HG03442 (cell line): ENCODE measurements around the gene GRID2.
A peak's percentile ranks its signal among the peaks of the same experiment; 100 is the strongest.

Source experiments
- ATAC-seq: cut with Tn5 transposase; IDR thresholded peaks from one replicate; pipeline ENCODE4 v1.9.1; 2021; ENCODE audit warnings: mild to moderate bottlenecking, moderate library complexity; ENCODE audit not compliant: unreplicated experiment

Gene GRID2

DNA sequence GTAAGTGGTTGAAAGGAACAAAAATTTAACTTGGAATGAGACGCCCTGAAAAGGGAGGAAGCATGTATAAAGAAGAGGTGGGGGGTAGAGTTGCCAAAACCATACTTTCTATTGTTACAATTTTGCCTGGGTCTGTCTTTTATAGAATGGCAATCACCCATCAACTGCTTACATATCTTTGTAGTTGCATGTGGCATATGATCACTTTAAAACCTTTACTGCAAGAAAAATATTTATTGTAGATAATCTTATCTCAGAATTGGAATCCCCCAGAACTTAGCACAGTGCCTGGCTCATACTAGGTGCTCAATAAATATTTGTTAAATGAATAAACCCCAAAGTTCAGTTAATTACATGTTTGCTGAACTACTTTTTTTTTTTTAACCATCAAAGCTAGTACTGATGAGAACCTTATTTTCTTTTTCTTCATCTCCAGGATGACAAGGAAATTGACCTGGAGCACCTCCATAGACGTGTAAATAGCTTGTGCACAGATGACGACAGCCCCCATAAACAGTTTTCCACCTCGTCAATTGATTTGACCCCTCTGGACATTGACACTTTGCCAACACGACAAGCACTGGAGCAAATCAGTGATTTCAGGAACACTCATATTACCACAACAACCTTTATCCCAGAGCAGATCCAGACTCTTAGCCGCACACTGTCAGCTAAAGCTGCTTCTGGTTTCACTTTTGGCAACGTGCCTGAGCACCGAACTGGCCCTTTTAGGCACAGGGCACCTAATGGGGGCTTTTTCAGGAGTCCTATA, 1468.1 kb downstream of the GRID2 start:
- no peak for ATAC-seq

DNA sequence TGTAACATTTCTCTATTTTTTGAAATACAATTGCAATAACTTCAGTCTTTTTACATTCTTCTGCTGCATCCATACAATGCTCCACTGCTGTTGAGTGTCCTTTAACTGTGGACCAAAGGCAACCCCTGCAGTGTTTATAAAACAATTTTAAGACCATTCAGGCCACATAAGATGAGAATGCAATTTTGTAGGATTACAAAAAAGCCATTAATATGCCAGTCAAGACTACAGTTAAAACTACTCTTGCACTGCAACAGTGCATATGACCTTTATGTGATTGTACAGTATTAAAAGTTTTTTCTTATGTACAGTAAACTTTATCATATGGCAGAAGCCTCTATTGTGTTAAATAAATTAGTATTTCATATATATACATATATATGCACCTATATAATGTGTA, 1469.1 kb downstream of the GRID2 start:
- no peak for ATAC-seq

DNA sequence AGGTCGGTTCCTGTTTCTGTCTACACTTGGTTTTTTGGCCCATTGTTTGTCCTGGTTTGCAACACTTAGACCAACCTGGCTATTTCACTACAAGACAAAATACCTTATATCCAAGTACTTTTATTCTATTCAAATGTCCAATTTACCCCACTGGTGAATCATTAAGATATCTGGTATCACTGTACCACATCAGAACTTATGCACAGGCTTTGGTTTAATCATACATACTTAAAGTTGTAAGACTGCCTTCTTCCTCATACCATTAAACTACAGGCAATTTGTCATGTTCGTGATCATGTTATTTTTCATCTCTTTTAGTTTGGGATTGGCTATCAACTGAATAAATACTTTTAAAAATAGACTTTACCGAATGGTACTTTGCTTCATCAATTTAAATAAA, 1471.8 kb downstream of the GRID2 start:
- ATAC-seq: no peak

DNA sequence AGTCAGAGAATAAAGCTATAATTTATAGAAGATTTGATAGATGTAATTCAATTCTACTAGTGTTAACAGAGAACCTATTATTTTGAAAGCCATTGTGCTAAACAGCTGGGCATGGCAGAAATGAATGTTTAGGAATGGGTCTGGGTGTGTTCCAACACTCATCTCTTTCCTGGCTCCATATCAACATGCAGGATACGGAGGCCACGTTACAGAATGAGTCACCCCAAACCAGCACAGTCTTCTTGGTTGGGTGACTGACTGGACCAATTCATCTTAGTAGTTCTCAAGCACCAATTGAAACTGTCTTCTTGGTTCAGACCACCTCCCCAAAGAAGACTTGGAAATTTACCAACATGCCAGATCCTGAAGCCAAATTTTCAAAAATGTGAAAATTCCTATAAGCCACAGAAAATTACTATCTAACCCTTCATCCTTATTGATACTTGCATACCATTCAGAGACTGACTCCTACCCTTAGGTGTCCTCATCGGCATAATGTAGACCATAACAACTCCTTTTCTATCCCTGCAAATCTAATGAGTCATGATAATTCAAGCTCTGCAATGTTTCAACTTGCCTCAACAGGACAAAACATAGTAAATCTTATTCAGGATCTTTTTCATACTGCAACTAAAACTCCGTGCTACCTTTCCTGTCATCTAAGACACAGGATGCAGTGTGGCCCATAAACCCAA, 1472.8 kb downstream of the GRID2 start:
- ATAC-seq: no peak

DNA sequence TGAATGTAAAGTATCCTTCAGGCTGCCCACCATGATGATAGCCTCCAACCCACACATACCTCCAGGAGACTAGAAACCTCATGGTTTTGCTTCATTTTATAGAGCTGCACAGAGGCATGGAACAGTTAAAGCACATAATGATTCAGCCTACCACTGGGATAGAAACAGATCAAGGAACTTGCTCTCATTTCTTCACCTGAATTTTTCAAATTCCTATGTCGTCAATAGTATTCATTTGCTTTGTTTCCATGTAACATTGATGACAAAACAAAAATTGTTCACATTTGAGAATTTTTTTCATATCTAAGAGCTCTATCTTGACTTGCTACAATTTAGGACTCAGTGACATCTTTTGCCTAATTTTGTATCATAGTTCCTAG, 1473.3 kb downstream of the GRID2 start:
- no peak for ATAC-seq

DNA sequence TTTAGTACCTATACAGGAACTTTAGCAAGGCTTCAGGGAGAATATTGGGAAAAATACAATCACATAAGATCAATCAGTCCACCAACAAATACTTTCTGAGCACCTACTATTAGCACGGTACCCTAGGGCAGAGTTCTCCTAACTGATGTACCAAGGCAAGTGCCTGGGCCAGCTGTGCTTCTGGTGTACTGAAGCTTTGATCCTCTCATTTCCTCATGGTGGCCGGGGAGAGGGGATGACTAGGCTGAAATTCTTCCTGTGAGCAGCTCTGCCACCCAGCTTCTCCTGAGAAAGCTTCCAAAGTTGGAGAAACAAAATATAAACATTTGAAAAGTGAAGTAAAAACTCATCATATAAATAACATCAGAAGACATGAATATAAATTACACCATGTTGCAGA, 1475.5 kb downstream of the GRID2 start:
- no peak for ATAC-seq

DNA sequence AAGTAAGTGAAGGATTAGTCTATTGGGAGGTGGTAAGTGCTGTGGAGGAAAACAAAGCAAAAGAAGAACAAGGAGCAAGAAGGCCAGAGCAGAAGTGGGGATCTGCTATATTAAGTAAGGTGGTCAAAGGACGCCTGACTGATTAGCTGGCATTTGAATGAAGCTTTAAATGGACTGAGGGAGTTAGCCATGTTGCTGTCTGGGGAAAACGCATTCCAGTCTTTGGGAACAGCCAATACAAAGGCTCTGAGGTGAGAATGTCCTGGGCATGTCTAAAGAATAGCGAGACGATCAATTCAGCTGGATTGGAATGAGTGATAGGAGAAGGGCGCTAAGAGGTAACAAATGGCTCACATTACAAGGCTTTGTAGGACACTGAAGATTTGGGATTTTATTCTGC, 1476.3 kb downstream of the GRID2 start:
- no peak for ATAC-seq

DNA sequence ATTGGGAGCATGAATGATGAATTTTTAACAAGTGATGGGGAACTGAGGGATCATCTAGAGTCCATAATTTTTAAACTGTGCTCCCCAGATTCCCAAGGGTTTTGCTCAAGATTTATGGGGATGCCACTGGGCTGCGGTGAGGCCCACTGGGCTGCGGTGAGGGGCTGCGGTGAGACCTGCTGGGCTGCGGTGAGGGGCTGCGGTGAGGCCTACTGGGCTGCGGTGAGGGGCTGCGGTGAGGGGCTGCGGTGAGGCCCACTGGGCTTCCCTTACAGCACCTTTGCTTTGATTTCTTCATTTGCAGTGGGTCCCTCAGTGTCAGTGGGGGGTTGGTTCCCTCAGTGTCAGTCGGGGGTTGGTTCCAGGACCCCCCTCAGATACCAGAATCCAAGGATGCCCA, 1477.4 kb downstream of the GRID2 start:
- no peak for ATAC-seq

DNA sequence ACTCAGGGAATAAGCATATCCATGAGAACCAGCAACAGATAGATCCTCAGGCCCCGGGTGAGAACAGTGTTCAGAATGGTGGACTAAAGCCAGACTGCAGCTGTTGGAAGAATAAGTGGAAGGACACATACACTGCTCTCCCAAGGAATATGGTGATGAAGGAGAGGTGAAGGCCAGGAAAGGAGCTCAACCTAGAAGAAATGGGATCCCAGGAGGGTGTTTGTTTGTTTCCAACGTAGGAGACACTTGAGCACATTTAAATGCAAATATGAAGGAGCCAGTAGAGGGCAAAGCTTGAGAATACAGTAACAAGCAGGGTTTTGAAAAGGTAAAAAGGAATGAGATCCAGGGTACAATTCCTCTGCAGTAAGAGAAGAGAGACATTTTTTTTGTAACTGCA, 1482.4 kb downstream of the GRID2 start:
- no peak for ATAC-seq

DNA sequence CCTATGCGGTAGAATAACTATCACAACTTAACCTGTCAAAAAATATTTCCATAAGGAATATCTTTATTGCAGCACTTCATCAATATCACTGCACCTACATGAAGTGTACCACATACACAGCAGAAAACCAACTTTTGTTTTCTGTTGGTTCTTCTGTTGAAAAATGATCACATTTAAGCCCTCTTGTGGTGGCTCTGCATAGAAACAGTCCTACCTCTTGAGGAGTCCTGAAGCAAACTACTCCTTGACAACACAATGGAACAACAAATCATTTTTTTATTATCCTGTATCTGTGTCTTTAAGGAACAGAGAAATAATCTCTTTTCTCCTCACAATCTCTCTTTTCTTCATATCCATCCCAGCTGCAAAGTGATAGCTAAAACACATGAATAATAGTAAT, 1484.9 kb downstream of the GRID2 start:
- no peak for ATAC-seq

DNA sequence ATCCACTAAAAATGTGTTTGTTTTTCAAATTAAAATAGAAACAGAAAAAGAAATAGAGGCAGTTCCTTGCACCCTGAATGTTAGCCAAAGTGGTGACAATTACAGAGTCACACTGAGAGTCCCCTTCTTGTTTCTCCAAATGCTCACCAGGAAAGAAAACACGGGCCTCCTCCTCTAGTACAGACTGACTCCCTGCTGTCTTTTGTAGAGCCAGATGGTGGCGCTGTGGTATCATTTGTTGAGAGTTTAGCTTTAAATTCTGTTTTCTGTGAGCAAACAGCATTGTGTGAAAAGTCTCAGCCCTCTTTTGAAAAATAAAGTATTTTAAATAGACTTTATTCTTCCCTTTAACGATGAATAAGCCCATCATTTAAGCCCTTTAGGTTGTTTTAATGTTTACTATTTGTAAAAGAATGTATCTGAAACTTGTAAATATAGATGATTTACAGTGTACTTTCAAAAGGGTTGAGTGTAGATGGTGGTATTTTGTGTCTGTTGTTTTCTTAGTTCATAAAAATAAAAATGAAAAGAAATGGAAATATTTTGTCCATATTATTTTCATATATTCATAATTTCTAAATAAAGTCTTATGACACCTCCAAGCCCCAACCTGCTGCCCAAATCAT, 1487.9 kb downstream of the GRID2 start:
- ATAC-seq: peak; percentile 68

DNA sequence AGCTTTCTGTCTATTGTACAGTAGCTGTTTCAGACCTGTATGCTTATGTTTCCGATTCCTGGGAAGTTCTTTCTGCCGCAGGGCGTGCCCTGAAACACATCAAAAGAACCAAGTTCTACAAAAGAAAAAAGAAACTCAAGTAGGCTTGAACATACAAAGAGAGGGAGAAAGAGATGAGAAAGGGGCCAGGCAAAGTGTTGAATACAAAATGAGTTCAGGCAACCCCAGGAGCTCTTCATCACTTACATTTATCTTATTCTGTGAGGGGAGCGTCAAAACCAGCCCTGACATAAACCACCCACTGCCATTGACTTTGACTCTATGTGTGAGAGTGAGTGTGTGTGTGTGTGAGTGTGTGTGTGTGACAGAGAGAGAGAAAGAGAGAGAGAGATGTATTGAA, 1498.3 kb downstream of the GRID2 start:
- no peak for ATAC-seq

DNA sequence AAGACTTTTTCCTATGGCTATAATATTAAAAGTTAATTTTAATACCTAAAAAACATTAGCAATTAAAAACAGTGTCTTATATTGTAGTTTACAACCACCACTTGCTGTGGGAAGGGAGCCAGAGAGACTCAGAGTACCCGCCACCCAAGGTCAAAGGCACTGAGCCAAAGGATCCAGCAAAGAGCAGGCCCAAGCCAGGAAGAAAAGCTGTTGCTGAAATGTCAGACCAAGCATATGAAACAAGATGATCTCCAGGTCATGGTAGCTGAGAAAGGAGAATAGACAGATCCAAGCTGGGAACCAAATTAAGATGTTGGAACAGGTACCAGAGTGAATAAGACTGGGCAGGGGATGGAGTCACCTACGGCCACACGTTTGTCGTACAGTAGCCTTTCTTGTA, 1506.0 kb downstream of the GRID2 start:
- no peak for ATAC-seq

DNA sequence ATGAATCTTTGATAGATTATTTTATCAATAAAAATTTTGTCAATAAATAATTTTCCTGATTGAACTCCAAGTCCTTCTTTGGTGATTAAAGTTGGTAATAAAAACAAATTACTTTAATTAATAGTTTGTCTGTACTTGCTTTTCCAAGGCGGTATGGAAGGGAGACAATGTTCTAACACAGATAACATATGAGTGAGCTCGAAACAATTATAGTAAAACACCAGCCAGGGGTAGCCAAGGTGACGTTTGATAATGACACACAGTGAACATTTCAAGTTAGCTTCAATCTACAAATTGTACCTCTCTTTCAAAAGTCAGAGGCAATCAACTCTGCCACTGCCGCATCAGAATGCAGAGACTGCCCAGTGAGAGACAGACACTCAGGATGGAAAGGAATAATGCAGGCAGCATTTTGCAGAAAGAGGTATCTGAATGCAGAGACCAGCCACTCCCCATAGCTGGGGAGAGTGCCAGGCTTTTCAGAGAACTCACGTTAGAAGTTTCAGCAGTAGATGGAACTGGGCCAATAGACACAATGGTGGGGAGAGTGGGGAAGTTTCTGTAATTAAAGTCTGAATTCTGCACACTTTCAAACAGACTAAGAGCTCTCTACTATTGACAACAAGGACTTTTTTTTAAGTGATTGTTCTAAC, 1506.7 kb downstream of the GRID2 start:
- no peak for ATAC-seq

DNA sequence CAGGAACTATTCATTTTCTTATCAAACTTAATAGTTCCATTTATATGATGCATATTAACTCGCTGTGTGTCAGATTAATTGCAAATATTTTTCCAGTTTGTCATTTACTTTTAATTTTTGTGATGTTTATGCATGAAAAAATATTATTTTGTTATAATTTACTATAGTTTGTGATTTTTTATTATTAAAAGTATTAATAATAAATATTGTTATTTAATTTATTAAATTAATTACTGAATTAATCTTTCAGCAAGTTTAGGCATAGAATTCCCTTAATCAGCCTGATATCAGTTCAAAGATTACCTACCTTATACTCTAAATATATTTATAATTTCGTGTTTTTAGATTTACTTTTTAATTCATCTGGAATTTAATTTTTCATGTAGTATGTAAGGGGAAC, 1509.3 kb downstream of the GRID2 start:
- no peak for ATAC-seq

DNA sequence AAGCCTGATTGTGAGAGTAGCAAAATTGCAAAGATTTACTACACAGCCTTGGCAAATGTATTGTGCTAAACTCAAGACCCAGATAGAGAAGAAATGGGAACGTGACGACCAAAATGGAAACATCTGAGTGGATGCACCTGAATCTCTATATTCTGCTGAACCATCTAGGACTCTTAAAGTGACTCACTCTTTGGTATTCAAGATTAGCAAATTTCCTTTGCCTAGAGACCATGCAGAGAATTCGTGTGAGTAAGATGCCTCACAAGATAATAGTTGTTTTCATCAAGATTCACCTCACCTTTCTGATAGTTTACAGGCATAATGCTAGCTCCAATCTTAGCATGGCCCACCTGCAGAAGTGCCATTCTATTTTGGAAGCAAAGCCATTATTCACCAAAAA, 1510.4 kb downstream of the GRID2 start:
- ATAC-seq: no peak

DNA sequence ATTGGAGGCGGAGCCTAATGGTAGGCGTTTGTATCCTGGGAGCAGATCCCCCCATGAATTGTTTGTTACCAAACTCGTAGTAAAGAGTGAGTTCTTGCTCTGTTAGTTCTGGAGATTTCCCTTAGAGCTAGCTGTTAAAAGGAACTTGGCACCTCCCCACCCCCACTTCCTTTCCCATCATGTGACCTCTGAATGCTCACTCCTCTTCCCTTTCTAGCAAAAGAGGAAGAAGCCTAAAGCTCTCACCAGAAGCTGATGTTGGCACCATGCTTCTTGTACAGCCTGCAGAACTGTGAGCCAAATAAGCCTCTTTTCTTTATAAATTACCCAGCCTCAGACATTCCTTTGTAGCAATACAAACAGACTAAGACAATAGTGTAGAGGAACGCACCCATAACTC, 1511.0 kb downstream of the GRID2 start:
- ATAC-seq: no peak
